GM12874 (cell line): ENCODE results near the gene DDI1.

ENCODE experiments used
- TF ChIP-seq, protein P1 (sequence below): IDR thresholded peaks from 2 replicates; pipeline ENCODE4 v1.5.1; 2011; ENCODE audit warnings: low read depth, mild to moderate bottlenecking, control low read depth, low read length, moderate library complexity; ENCODE audit not compliant: insufficient read depth

DDI1 gene

DNA sequence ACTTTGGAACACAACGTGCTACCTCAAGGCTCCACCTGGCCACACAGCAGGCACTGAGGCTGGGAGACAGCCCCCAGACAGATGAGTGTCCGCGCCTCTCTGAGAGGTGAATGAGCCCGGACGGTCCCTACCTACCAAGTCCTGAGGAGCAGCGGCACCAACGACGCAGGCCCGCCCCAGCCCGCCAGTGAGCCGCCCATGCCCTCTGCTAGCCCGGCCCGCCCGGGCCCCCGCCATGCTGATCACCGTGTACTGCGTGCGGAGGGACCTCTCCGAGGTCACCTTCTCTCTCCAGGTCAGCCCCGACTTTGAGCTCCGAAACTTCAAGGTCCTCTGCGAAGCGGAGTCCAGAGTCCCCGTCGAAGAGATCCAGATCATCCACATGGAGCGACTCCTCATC lies at the start of gene DDI1:
Gene DDI1, plus strand, starts transcription at position 53 of the 400 bp plus-strand sequence. Its CDS starts 183 bp downstream, at position 236.
- TF ChIP-seq, protein P1, sequence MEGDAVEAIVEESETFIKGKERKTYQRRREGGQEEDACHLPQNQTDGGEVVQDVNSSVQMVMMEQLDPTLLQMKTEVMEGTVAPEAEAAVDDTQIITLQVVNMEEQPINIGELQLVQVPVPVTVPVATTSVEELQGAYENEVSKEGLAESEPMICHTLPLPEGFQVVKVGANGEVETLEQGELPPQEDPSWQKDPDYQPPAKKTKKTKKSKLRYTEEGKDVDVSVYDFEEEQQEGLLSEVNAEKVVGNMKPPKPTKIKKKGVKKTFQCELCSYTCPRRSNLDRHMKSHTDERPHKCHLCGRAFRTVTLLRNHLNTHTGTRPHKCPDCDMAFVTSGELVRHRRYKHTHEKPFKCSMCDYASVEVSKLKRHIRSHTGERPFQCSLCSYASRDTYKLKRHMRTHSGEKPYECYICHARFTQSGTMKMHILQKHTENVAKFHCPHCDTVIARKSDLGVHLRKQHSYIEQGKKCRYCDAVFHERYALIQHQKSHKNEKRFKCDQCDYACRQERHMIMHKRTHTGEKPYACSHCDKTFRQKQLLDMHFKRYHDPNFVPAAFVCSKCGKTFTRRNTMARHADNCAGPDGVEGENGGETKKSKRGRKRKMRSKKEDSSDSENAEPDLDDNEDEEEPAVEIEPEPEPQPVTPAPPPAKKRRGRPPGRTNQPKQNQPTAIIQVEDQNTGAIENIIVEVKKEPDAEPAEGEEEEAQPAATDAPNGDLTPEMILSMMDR: no peak

DNA sequence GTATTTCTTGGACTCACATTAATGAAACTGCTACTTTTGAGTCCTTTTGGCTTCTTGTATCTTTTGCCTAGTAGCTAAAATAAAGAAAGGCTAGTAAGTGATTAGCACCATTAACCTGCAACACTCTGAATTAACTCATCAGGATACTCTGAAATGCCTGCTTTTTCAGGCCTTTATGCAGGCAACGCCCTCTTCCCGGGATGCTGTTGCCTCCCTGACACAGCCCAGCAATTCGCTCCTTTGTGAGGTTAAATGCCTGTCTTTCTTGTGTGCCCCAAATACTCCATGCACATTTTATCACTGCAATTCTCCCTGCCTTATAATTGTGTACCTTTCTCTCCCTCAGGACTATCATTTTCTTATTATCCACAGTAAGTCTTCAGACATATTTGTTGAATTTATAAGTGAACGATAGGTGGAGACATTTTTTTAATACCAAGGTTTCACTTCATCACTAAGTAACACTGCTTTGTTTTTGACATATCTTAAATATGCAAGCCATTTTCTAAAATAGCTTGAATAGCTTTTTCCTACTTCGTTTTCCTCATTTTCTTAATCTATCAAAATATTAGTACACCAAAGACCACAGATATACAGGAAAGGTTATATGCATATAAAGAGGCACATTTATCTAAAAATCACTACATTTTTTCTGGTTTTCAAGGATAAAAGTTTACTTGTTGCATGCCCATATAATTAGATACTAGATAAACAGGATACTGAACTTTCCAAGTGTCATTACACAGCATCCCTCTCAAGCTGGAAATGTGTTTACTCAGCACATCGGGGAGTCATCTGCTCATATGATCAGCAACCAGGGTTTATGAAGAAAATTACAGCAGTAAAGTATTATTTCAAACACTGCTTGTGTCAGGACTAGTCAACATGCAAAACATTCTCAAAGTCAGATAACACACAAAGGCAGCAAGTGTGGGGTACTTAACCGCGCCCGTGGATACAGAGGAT lies 48.5 kb upstream of the DDI1 start:
- TF ChIP-seq, protein P1: no peak

DNA sequence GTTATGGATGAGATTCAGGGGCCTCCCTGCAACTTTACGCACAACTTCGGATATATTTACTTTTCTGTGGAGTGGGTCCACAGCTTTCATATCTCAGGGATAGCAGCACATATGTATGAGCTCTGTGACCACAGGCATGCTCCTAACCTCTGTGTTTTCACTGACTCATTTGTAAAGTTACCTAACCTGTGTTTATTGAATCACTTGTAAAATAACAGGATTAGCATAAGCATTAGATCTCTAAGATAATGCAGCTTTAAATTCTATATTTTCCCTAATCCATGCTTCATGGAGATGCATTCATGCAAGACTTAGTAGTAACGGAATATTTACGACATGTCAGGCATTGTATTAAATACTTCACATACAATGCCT lies 47.9 kb upstream of the DDI1 start:
- TF ChIP-seq, protein P1: no peak

DNA sequence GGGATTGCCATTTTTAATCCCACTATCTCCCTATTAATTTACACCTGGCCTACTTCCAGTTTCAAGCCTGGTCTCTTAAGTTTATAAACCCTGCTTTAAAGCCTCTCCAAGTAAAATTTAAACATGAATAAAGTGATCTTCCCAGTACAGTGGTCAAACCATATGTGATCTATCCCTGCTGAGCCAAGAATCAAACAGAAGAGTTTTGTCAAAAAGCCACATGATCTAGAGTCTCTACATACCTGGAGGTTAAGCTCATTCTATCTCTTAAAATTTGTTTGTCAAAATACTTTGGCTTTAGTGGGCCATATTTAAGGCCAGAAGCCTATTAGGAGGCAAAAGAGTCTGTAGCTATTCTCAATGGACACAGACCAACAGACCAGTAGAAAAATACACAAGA lies 42.9 kb upstream of the DDI1 start:
- TF ChIP-seq, protein P1: no peak

DNA sequence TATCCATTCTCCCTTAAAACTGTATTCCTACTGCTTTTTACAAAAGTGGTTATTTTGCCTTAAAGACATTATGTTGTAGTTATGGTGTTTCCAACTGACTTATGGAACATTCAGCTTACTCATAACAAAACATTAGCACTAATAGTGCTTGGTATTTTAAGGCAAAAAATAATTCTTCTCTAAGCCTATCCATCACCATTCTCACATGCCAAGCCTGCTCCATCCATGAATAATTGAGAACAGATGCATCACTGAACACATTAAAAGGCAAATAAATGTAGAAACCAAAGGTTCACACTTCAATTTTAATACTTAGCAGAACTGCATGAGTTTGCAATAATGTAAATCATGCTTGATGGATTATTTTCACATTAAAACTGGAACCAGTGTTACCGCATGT lies 42.3 kb upstream of the DDI1 start:
- TF ChIP-seq, protein P1: no peak

DNA sequence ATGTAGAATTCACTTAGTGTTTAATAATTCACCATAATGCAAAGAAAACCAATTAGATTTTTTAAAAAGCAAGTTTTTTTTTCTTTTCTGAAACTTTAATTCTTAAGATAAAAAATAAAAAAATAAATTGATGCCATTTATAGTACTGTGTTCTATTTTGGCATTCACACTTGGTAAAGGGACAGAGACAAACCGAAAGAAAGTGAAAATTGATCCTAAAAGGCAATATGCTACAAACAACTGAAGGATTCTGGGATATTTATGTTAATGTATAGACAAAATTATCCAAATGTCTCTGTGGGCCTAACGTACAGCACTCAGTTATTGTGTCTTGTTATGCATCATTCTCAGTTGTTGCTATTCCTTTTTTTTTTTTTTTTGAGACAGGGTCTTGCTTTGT lies 41.9 kb upstream of the DDI1 start:
- TF ChIP-seq, protein P1: no peak

DNA sequence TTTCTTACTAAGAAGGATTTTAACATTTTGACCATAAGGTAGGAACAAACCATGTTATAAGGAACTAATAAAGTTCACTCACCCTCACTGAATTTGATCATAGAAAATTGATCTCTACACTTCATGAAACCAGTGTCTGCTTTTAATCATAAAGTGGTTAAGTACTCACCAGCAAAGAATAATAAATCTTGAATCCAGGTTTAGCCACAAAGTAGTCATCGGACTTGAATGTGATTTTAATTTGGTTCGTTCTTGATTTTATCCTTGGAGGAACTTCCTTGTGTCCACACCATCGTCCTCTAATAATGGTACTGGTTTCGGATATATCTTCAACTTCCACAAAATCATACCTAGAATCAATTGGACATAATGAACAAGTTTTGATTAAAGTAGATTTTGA lies 40.5 kb upstream of the DDI1 start:
- TF ChIP-seq, protein P1: no peak
